Loucy (cell line): ENCODE data around the gene B2M.

Experiments
- H2AFZ ChIP-seq: fragments of 200-600 bp; sonication (generic); 2 replicates; pipeline ENCODE4 v1.6.0; 2016; ENCODE audit warnings: antibody characterized with exemption, mild to moderate bottlenecking, low read length, moderate library complexity
- H3F3A ChIP-seq: fragments of 200-600 bp; 2 replicates; pipeline ENCODE4 v1.6.0; 2016; ENCODE audit warnings: antibody characterized with exemption, low read depth, mild to moderate bottlenecking
- H3K27me3 ChIP-seq: fragments of 200-600 bp; sonication (generic); 2 replicates; pipeline ENCODE4 v1.6.1; 2014; ENCODE audit warnings: low read length, mild to moderate bottlenecking; ENCODE audit not compliant: insufficient read depth, poor library complexity, severe bottlenecking
- H3K36me3 ChIP-seq: fragments of 200-600 bp; sonication (generic); 2 replicates; pipeline ENCODE4 v1.6.1; 2016; ENCODE audit warnings: low read length; ENCODE audit not compliant: insufficient read depth
- H3K4me1 ChIP-seq: fragments of 200-600 bp; sonication (generic); 2 replicates; pipeline ENCODE4 v1.5.1; 2014; ENCODE audit warnings: low read length, mild to moderate bottlenecking; ENCODE audit not compliant: insufficient read depth, poor library complexity, severe bottlenecking
- H3K4me2 ChIP-seq: fragments of 200-600 bp; sonication (generic); 2 replicates; pipeline ENCODE4 v1.6.0; 2014; ENCODE audit warnings: antibody characterized with exemption, low read length, low read depth, mild to moderate bottlenecking; ENCODE audit not compliant: poor library complexity, severe bottlenecking
- H3K4me3 ChIP-seq: fragments of 200-600 bp; sonication (generic); 2 replicates; pipeline ENCODE4 v1.5.1; 2014; ENCODE audit warnings: low read length, mild to moderate bottlenecking, mixed read lengths; ENCODE audit not compliant: poor library complexity, severe bottlenecking
- H3K79me2 ChIP-seq: fragments of 200-600 bp; sonication (generic); 2 replicates; pipeline ENCODE4 v1.6.1; 2014; ENCODE audit warnings: low read length; ENCODE audit not compliant: insufficient read depth
- H3K9ac ChIP-seq: fragments of 200-600 bp; sonication (generic); 2 replicates; pipeline ENCODE4 v1.6.0; 2014; ENCODE audit warnings: mild to moderate bottlenecking, low read depth, low read length, moderate library complexity; ENCODE audit not compliant: poor library complexity, severe bottlenecking
- H3K9me2 ChIP-seq: fragments of 200-600 bp; sonication (generic); replicated peaks from 2 replicates; pipeline ENCODE4 v1.6.1; 2016; ENCODE audit warnings: low read depth, low read length, mixed read lengths
- H3K9me3 ChIP-seq: fragments of 200-600 bp; sonication (generic); 2 replicates; pipeline ENCODE4 v1.6.1; 2014; ENCODE audit warnings: mild to moderate bottlenecking, antibody characterized with exemption, low read length, low read depth; ENCODE audit not compliant: insufficient read depth
- H4K20me1 ChIP-seq: fragments of 200-600 bp; sonication (generic); 2 replicates; pipeline ENCODE4 v1.6.0; 2014; ENCODE audit warnings: antibody characterized with exemption, low read length, mild to moderate bottlenecking; ENCODE audit not compliant: insufficient read depth, poor library complexity, severe bottlenecking
- CTCF ChIP-seq: fragments of 200-600 bp; sonication (generic); conservative IDR thresholded peaks from 2 replicates; pipeline ENCODE4 v1.5.1; 2014; ENCODE audit warnings: mild to moderate bottlenecking, antibody characterized with exemption, low read length
- EZH2phosphoT487 ChIP-seq: fragments of 200-600 bp; IDR thresholded peaks from 2 replicates; pipeline ENCODE4 v1.6.1; 2018; ENCODE audit warnings: antibody characterized with exemption, mild to moderate bottlenecking, moderate library complexity, borderline replicate concordance

The B2M gene

GRCh38 chr15:44692659-44693058, 18.7 kb upstream of the B2M start:
- no peaks in the 10 kb centered on the region for H3K9me2 ChIP-seq
- no peak for TF ChIP-seq CTCF
- no peak for TF ChIP-seq EZH2phosphoT487
- no peaks in the 10 kb centered on the region for H3F3A ChIP-seq
- H3K36me3 ChIP-seq = no peaks in the 10 kb centered on the region
- H3K4me3 ChIP-seq = no peak overlapping the region
- no peaks in the 10 kb centered on the region for H3K9me3 ChIP-seq
- no peaks in the 10 kb centered on the region for H3K79me2 ChIP-seq
- no peaks in the 10 kb centered on the region for H4K20me1 ChIP-seq
- H2AFZ ChIP-seq = no peak overlapping the region
- no peaks in the 10 kb centered on the region for H3K4me1 ChIP-seq
- no peaks in the 10 kb centered on the region for H3K27me3 ChIP-seq
- no peak overlapping the region for H3K9ac ChIP-seq
- no peak overlapping the region for H3K4me2 ChIP-seq

- H3K4me3 ChIP-seq = no peak overlapping the region
- H3K9me2 ChIP-seq = no peaks in the 10 kb centered on the region
- H4K20me1 ChIP-seq = no peaks in the 10 kb centered on the region
- H3K4me2 ChIP-seq = no peak overlapping the region
- no peaks in the 10 kb centered on the region for H3K79me2 ChIP-seq
- H3K9me3 ChIP-seq = no peaks in the 10 kb centered on the region
- no peak overlapping the region for H3K9ac ChIP-seq
- H2AFZ ChIP-seq = no peak overlapping the region
- H3K36me3 ChIP-seq = no peaks in the 10 kb centered on the region
- TF ChIP-seq CTCF (no peak), EZH2phosphoT487 (no peak)
- no peaks in the 10 kb centered on the region for H3K4me1 ChIP-seq
- H3F3A ChIP-seq = no peaks in the 10 kb centered on the region
- H3K27me3 ChIP-seq = no peaks in the 10 kb centered on the region
Observed at GRCh38 chr15:44694416-44694815, 16.9 kb upstream of the B2M start.

GRCh38 chr15:44695294-44695693, 16.0 kb upstream of the B2M start:
- H3K4me1 ChIP-seq = no peaks in the 10 kb centered on the region
- no peaks in the 10 kb centered on the region for H3K9me3 ChIP-seq
- no peaks in the 10 kb centered on the region for H3K9me2 ChIP-seq
- H3K4me3 ChIP-seq = no peak overlapping the region
- no peaks in the 10 kb centered on the region for H3K27me3 ChIP-seq
- H4K20me1 ChIP-seq = no peaks in the 10 kb centered on the region
- no peak overlapping the region for H3K9ac ChIP-seq
- no peaks in the 10 kb centered on the region for H3F3A ChIP-seq
- no peaks in the 10 kb centered on the region for H3K79me2 ChIP-seq
- H3K4me2 ChIP-seq = no peak overlapping the region
- H3K36me3 ChIP-seq = no peaks in the 10 kb centered on the region
- peak overlapping the region; percentile 61; the same call in 1 of the 2 replicates for H2AFZ ChIP-seq
- no peak for TF ChIP-seq EZH2phosphoT487
- TF ChIP-seq CTCF = no peak
